PC-9 (cell line): ENCODE results near the gene LY6G5B. TPM values are rescaled to one million over a fixed set of nuclear protein-coding genes. Genes with fewer than 3 reads are reported as not detected.

Experiments
- Bru-seq: library from RNA; stranded (reverse); fragments of 400-500 nt; gene quantifications from one replicate; lab custom pipeline; 2021; lab: Mats Ljungman, UMichigan
- BruChase-seq, 2 experiments: library from RNA; stranded (reverse); fragments of 400-500 nt; gene quantifications; one replicate each; lab custom pipeline; 2021; lab: Mats Ljungman, UMichigan
- BruUV-seq: library from RNA; stranded (reverse); fragments of 400-500 nt; replicated peaks from 2 replicates; lab custom pipeline; 2021; lab: Mats Ljungman, UMichigan
- CTCF ChIA-PET: fragments of 300-600 bp; sonication (Branson Sonifier 250); formaldehyde crosslinking; loops from one replicate; lab custom pipeline; 2022; ENCODE audit warnings: antibody characterized with exemption; lab: Charles Lee
- POLR2A ChIA-PET: fragments of 300-600 bp; sonication (Branson Sonifier 250); formaldehyde crosslinking; loops from one replicate; lab custom pipeline; 2022; ENCODE audit warnings: antibody characterized with exemption; ENCODE audit not compliant: unreplicated experiment; lab: Charles Lee
- DNase-seq, 2 experiments: peaks; one replicate each; pipeline versions ENCODE4 v3.0.0 to v3.0.0-alpha.2; 2015 to 2022; ENCODE audit warnings: mixed read lengths in 1 of 2
- H2AFZ ChIP-seq: fragments of 200-600 bp; sonication (generic); 2 replicates; pipeline ENCODE4 v1.8.1; 2017; ENCODE audit warnings: antibody characterized with exemption
- H3F3A ChIP-seq: fragments of 200-600 bp; sonication (generic); 2 replicates; pipeline ENCODE4 v1.8.1; 2017; ENCODE audit warnings: antibody characterized with exemption, mild to moderate bottlenecking, low read depth; ENCODE audit not compliant: insufficient read depth
- H3K27ac ChIP-seq: fragments of 200-600 bp; sonication (generic); 2 replicates; pipeline ENCODE4 v1.6.1; 2016; ENCODE audit warnings: mixed run types
- H3K27me3 ChIP-seq: fragments of 200-600 bp; sonication (generic); 2 replicates; pipeline ENCODE4 v1.6.1; 2016; ENCODE audit warnings: low read depth, mixed run types; ENCODE audit not compliant: insufficient read depth
- H3K36me3 ChIP-seq: fragments of 200-600 bp; sonication (generic); 2 replicates; pipeline ENCODE4 v1.6.1; 2016; ENCODE audit warnings: low read depth, mixed run types
- H3K4me1 ChIP-seq: fragments of 200-600 bp; sonication (generic); replicated peaks from 2 replicates; pipeline ENCODE4 v1.6.1; 2016; ENCODE audit warnings: mixed run types; ENCODE audit not compliant: insufficient read depth
- H3K4me2 ChIP-seq: fragments of 200-600 bp; sonication (generic); 2 replicates; pipeline ENCODE4 v1.6.1; 2017; ENCODE audit warnings: mixed run types
- H3K4me3 ChIP-seq: fragments of 200-600 bp; sonication (generic); 2 replicates; pipeline ENCODE4 v1.6.1; 2016; ENCODE audit warnings: mixed run types
- H3K79me2 ChIP-seq: fragments of 200-600 bp; sonication (generic); 2 replicates; pipeline ENCODE4 v1.6.1; 2017; ENCODE audit warnings: low read depth, mixed run types
- H3K9me2 ChIP-seq: fragments of 200-600 bp; sonication (generic); 2 replicates; pipeline ENCODE4 v1.8.1; 2017; ENCODE audit warnings: mild to moderate bottlenecking; ENCODE audit not compliant: insufficient read depth
- H3K9me3 ChIP-seq: fragments of 200-600 bp; sonication (generic); 2 replicates; pipeline ENCODE4 v1.8.1; 2016; ENCODE audit warnings: low read depth; ENCODE audit not compliant: insufficient read depth
- H4K20me1 ChIP-seq: fragments of 200-600 bp; sonication (generic); 2 replicates; pipeline ENCODE4 v1.8.1; 2017; ENCODE audit not compliant: insufficient read depth
- EZH2 ChIP-seq: fragments of 200-600 bp; sonication (generic); IDR thresholded peaks from 2 replicates; pipeline ENCODE4 v1.8.0; 2017; ENCODE audit warnings: antibody characterized with exemption, low read depth
- intact Hi-C: fragments of 100-400 bp; cut with micrococcal nuclease; formaldehyde crosslinking; loops from one replicate; pipeline ENCODE4 v1.10.0; 2022; ENCODE audit not compliant: unreplicated experiment
- long read RNA-seq: library from polyadenylated mRNA; stranded (forward); transcript quantifications from one replicate; pipeline ENCODE4 v2.0.0, GENCODE V29; 2022
- total RNA-seq: library from RNA; stranded (reverse); gene quantifications from 2 replicates; pipeline ENCODE4 v1.2.3, GENCODE V29; 2021
- TF ChIP-seq, protein P1 (sequence below): fragments of 200-600 bp; sonication (generic); conservative IDR thresholded peaks from 2 replicates; pipeline ENCODE4 v1.6.1; 2017; ENCODE audit warnings: mixed run types, antibody characterized with exemption, mild to moderate bottlenecking, moderate library complexity

The LY6G5B gene, protein sequence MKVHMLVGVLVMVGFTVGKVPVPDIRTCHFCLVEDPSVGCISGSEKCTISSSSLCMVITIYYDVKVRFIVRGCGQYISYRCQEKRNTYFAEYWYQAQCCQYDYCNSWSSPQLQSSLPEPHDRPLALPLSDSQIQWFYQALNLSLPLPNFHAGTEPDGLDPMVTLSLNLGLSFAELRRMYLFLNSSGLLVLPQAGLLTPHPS
- total RNA-seq (20.9 and 24.0 TPM in 2 replicates), Bru-seq, nascent RNA (percentile 83 among the genes with signal in this experiment), BruChase-seq, experiment 1, labeled RNA remaining after a 2-hour chase (percentile 96 among the genes with signal in this experiment), BruChase-seq, experiment 2, labeled RNA remaining after a 6-hour chase (percentile 96 among the genes with signal in this experiment)
- long read RNA-seq, partial matches to known transcripts: 0 of 5 reads
- long read RNA-seq, other reads (novel, unspliced or antisense): 5 of 5 reads

DNA sequence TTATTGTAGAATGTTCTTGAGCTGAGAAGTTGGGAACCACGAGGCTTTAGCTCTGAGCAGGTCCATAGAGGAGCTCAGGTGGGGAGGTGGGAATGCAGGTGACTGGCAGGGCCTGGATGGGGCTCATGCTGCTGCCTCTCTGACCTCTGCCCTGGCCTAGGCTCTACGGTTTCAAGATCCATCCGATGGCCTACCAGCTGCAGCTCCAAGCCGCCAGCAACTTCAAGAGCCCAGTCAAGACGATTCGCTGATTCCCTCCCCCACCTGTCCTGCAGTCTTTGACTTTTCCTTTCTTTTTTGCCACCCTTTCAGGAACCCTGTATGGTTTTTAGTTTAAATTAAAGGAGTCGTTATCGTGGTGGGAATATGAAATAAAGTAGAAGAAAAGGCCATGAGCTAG lies at the start of gene LY6G5B:
Gene LY6G5B, plus strand, starts transcription at position 301 of the 400 bp plus-strand sequence. CDS start 975 bp downstream, outside the sequence.
- H4K20me1 ChIP-seq: peaks cover 3% of the 10 kb centered on the region; the same call in 1 of the 2 replicates
- no peak for DNase-seq
- H3F3A ChIP-seq: peaks cover 30% of the 10 kb centered on the region; the same call in 1 of the 2 replicates
- H3K27ac ChIP-seq: no peak within 1 kb of the TSS
- H3K9me3 ChIP-seq: no peaks in the 10 kb centered on the region
- H3K27me3 ChIP-seq: no peaks in the 10 kb centered on the region
- peaks cover 29% of the 10 kb centered on the region for H3K36me3 ChIP-seq
- no peak within 1 kb of the TSS for H3K4me3 ChIP-seq
- H3K79me2 ChIP-seq: peaks cover 34% of the 10 kb centered on the region
- ChIA-PET POLR2A (no interaction called here), CTCF (interaction anchor here (0.6 kb wide), 1 partner anchor 471 kb away, joined by 13 read pairs; no protein-coding TSS in a partner anchor)
- no peaks in the 10 kb centered on the region for H3K9me2 ChIP-seq
- no peak within 1 kb of the TSS for H3K4me2 ChIP-seq
- H2AFZ ChIP-seq: no peak within 1 kb of the TSS
- peaks cover 11% of the 10 kb centered on the region for H3K4me1 ChIP-seq
- no peak for TF ChIP-seq EZH2
- TF ChIP-seq, protein P1, sequence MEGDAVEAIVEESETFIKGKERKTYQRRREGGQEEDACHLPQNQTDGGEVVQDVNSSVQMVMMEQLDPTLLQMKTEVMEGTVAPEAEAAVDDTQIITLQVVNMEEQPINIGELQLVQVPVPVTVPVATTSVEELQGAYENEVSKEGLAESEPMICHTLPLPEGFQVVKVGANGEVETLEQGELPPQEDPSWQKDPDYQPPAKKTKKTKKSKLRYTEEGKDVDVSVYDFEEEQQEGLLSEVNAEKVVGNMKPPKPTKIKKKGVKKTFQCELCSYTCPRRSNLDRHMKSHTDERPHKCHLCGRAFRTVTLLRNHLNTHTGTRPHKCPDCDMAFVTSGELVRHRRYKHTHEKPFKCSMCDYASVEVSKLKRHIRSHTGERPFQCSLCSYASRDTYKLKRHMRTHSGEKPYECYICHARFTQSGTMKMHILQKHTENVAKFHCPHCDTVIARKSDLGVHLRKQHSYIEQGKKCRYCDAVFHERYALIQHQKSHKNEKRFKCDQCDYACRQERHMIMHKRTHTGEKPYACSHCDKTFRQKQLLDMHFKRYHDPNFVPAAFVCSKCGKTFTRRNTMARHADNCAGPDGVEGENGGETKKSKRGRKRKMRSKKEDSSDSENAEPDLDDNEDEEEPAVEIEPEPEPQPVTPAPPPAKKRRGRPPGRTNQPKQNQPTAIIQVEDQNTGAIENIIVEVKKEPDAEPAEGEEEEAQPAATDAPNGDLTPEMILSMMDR: no peak
- BruUV-seq: no TSS peak
- intact Hi-C loops: loop anchor here (10.0 kb wide), 1 partner anchor 505 kb away; the partner anchor contains the start of genes AGPAT1 and RNF5

DNA sequence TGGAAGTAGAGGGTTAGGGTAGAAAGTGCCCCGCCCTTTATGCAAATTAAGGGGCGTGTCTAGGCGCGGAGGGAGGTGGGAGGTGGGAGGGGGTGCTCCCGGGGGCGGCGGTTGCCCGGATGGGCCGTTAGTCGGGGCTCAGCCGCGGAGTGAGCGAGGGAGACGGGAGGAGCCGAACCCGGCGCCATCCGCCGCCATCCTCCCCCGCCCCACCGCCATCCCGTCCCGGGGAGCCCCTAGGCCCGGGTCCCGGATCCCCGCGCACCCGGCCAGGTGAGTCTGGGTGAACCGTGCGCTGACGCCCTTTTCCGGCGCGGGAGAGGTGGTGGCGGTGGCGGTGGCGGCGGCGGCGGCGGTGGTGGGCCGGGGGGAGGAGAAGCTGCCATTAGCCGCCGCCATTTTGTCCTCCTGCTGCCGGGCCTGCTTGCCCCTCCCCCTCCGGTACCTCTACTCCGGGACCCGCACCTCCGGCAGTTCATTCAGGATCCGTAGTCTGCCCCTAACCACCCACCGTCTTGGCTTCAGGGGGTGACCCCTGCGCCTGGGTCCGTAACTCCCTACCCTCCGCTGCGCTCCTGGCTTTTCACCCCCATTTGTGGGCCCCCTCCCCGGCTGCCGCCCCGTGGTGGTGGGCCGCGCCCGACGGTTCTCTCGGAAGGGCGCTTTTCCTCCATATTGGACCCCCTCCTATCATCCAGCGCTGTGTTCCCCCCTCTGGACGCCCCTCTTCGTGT lies 49.0 kb upstream of the LY6G5B start, which contains the start of gene PRRC2A:
Gene PRRC2A, plus strand, starts transcription at position 130 of the 734 bp plus-strand sequence. CDS start 2,075 bp downstream, outside the sequence.
- Histone ChIP-seq H3K4me2 (peak within 1 kb of the TSS; percentile 87), H3K79me2 (peaks cover 49% of the 10 kb centered on the region), H2AFZ (peak within 1 kb of the TSS; percentile 88), H3K9me2 (no peaks in the 10 kb centered on the region), H3K9me3 (no peaks in the 10 kb centered on the region), H3K4me3 (peak within 1 kb of the TSS; percentile 87), H3K27me3 (no peaks in the 10 kb centered on the region), H3K36me3 (peaks cover 36% of the 10 kb centered on the region), H3K4me1 (peaks cover 20% of the 10 kb centered on the region), H4K20me1 (peaks cover 3% of the 10 kb centered on the region; the same call in 1 of the 2 replicates), H3K27ac (peak within 1 kb of the TSS; percentile 81), H3F3A (peaks cover 27% of the 10 kb centered on the region)
- TF ChIP-seq EZH2: no peak
- TF ChIP-seq, protein P1: no peak
- DNase-seq: no peak
- POLR2A ChIA-PET: interaction anchor here (0.6 to 1.0 kb wide), 4 partner anchors 14 to 80 kb away, joined by 3 to 16 read pairs (median 4); no protein-coding TSS in a partner anchor
- intact Hi-C loops: loop anchor here (1.0 to 2.0 kb wide), 2 partner anchors 18 to 32 kb away; partner anchors contain the start of gene BAG6
- CTCF ChIA-PET: no interaction called here
- no TSS peak for BruUV-seq
